Loucy (cell line): ENCODE measurements around the gene NAB2.

Experiments
- CTCF ChIP-seq: fragments of 200-600 bp; sonication (generic); conservative IDR thresholded peaks from 2 replicates; pipeline ENCODE4 v1.5.1; 2014; ENCODE audit warnings: mild to moderate bottlenecking, antibody characterized with exemption, low read length
- EZH2phosphoT487 ChIP-seq: fragments of 200-600 bp; IDR thresholded peaks from 2 replicates; pipeline ENCODE4 v1.6.1; 2018; ENCODE audit warnings: antibody characterized with exemption, mild to moderate bottlenecking, moderate library complexity, borderline replicate concordance

GRCh38 chr12:57063991-57064685 is 24.8 kb upstream of the NAB2 start:
- no peak for TF ChIP-seq CTCF
- no peak for TF ChIP-seq EZH2phosphoT487
